Stimulated activated CD4-positive, alpha-beta T cell treated with anti-CD3 and anti-CD28 coated beads, Interleukin-4, amount 100 ng/mL, for 48 hours (primary cell): ENCODE data around the gene KCTD17.

Experiments used
- DNase-seq, 2 donors: peaks; one replicate each; pipeline ENCODE4 v3.0.0-alpha.2; 2020; ENCODE audit warnings: low read depth in 2 of 2

Gene KCTD17

GRCh38 chr22:37043209-37043827 is 8.2 kb upstream of the KCTD17 start:
- no peak for DNase-seq

GRCh38 chr22:37043828-37044538 is 7.6 kb upstream of the KCTD17 start:
- peak; percentile 45 to 57 for DNase-seq

GRCh38 chr22:37044634-37045625 is 6.6 kb upstream of the KCTD17 start:
- DNase-seq, result peak in 1 of 2 donors; percentile 28

GRCh38 chr22:37045958-37046357 is 5.6 kb upstream of the KCTD17 start:
- no peak for DNase-seq

- no peak for DNase-seq
Measured at GRCh38 chr22:37046589-37046988, 5.0 kb upstream of the KCTD17 start.

GRCh38 chr22:37047006-37047405 is 4.5 kb upstream of the KCTD17 start:
- no peak for DNase-seq

GRCh38 chr22:37048133-37048532 is 3.4 kb upstream of the KCTD17 start:
- DNase-seq, result no peak

GRCh38 chr22:37049224-37049623 is 2.3 kb upstream of the KCTD17 start:
- DNase-seq, result no peak

GRCh38 chr22:37050913-37051312 is 629 bp upstream of the KCTD17 start:
- DNase-seq, result no peak

- no peak for DNase-seq
Measured at GRCh38 chr22:37052386-37053309, 1.1 kb downstream of the KCTD17 start.

- no peak for DNase-seq
Measured at GRCh38 chr22:37053310-37054055, 1.9 kb downstream of the KCTD17 start.

GRCh38 chr22:37054056-37054395 is 2.5 kb downstream of the KCTD17 start:
- no peak for DNase-seq

GRCh38 chr22:37054600-37055365 is 3.2 kb downstream of the KCTD17 start:
- no peak for DNase-seq

- DNase-seq, result no peak
Measured at GRCh38 chr22:37056246-37056645, 4.7 kb downstream of the KCTD17 start.

- DNase-seq, result no peak
Measured at GRCh38 chr22:37057226-37057625, 5.7 kb downstream of the KCTD17 start.

- DNase-seq, result no peak
Measured at GRCh38 chr22:37057796-37058510, 6.4 kb downstream of the KCTD17 start.

- DNase-seq, result no peak
Measured at GRCh38 chr22:37058917-37059701, 7.6 kb downstream of the KCTD17 start.

GRCh38 chr22:37059876-37060449 is 8.4 kb downstream of the KCTD17 start:
- DNase-seq, result no peak
